H9 (cell line): Measurements from ENCODE around the gene LETMD1. TPM values are rescaled to one million over a fixed set of nuclear protein-coding genes. Genes with fewer than 3 reads are reported as not detected.

ENCODE experiments used
- DNase-seq: peaks from one replicate; pipeline ENCODE4 v3.0.0-alpha.2; 2017
- H2AFZ ChIP-seq: one replicate; pipeline ENCODE4 v1.6.1; 2013; ENCODE audit warnings: mild to moderate bottlenecking, low read length, control low read depth, moderate library complexity
- H2AK5ac ChIP-seq: 2 replicates; pipeline ENCODE4 v1.6.1; 2013; ENCODE audit warnings: low read length, control low read depth, mixed read lengths; ENCODE audit not compliant: insufficient read length
- H2BK120ac ChIP-seq: one replicate; pipeline ENCODE4 v1.6.1; 2013; ENCODE audit warnings: low read depth, mild to moderate bottlenecking, low read length, control low read depth, inconsistent platforms; ENCODE audit not compliant: poor library complexity, severe bottlenecking
- H2BK12ac ChIP-seq: 2 replicates; pipeline ENCODE4 v1.6.1; 2013; ENCODE audit warnings: low read length, control low read depth, mixed read lengths, low read depth; ENCODE audit not compliant: insufficient read length
- H2BK15ac ChIP-seq: 2 replicates; pipeline ENCODE4 v1.6.1; 2013; ENCODE audit warnings: low read depth, low read length, control low read depth
- H2BK20ac ChIP-seq: one replicate; pipeline ENCODE4 v1.6.1; 2013; ENCODE audit warnings: low read depth, mild to moderate bottlenecking, low read length, control low read depth, inconsistent platforms; ENCODE audit not compliant: poor library complexity, severe bottlenecking
- H2BK5ac ChIP-seq: 2 replicates; pipeline ENCODE4 v1.6.1; 2013; ENCODE audit warnings: low read length, control low read depth, mixed read lengths; ENCODE audit not compliant: insufficient read length
- H3K14ac ChIP-seq: 2 replicates; pipeline ENCODE4 v1.6.1; 2013; ENCODE audit warnings: low read length, control low read depth; ENCODE audit not compliant: insufficient read depth
- H3K18ac ChIP-seq: 2 replicates; pipeline ENCODE4 v1.6.1; 2013; ENCODE audit warnings: low read depth, mild to moderate bottlenecking, mixed read lengths, low read length, control low read depth; ENCODE audit not compliant: insufficient read length
- H3K23ac ChIP-seq: 2 replicates; pipeline ENCODE4 v1.6.1; 2013; ENCODE audit warnings: low read length, control low read depth, mixed read lengths, low read depth; ENCODE audit not compliant: insufficient read length
- H3K23me2 ChIP-seq: 2 replicates; pipeline ENCODE4 v1.6.1; 2013; ENCODE audit warnings: low read depth, mild to moderate bottlenecking, mixed read lengths, low read length, control low read depth; ENCODE audit not compliant: insufficient read length, poor library complexity, severe bottlenecking
- H3K27ac ChIP-seq: 2 replicates; pipeline ENCODE4 v1.5.1; 2013; ENCODE audit warnings: low read length, control low read depth, mixed read lengths, low read depth; ENCODE audit not compliant: insufficient read length
- H3K27me3 ChIP-seq: 2 replicates; pipeline ENCODE4 v1.6.1; 2013; ENCODE audit warnings: low read length, control low read depth, inconsistent platforms; ENCODE audit not compliant: insufficient read depth
- H3K4ac ChIP-seq: 2 replicates; pipeline ENCODE4 v1.6.1; 2013; ENCODE audit warnings: low read depth, mild to moderate bottlenecking, control low read depth, inconsistent platforms, low read length, moderate library complexity
- H3K4me1 ChIP-seq: 2 replicates; pipeline ENCODE4 v1.6.1; 2013; ENCODE audit warnings: low read length, control low read depth, inconsistent platforms; ENCODE audit not compliant: insufficient read depth
- H3K4me2 ChIP-seq: 2 replicates; pipeline ENCODE4 v1.6.1; 2013; ENCODE audit warnings: low read length, control low read depth, mixed read lengths; ENCODE audit not compliant: insufficient read length, insufficient read depth
- H3K56ac ChIP-seq: 2 replicates; pipeline ENCODE4 v1.6.1; 2013; ENCODE audit warnings: low read depth, mild to moderate bottlenecking, mixed read lengths, low read length, control low read depth; ENCODE audit not compliant: insufficient read length
- H3K79me1 ChIP-seq: 2 replicates; pipeline ENCODE4 v1.6.1; 2013; ENCODE audit warnings: low read depth, mild to moderate bottlenecking, moderate library complexity, low read length, control low read depth, inconsistent platforms; ENCODE audit not compliant: insufficient read depth, poor library complexity, severe bottlenecking
- H3K79me2 ChIP-seq: 2 replicates; pipeline ENCODE4 v1.6.1; 2013; ENCODE audit warnings: low read length, control low read depth, inconsistent platforms; ENCODE audit not compliant: insufficient read depth
- H3K9ac ChIP-seq: 2 replicates; pipeline ENCODE4 v1.6.1; 2013; ENCODE audit warnings: low read length, control low read depth, mixed read lengths; ENCODE audit not compliant: insufficient read length; ENCODE audit errors: extremely low read depth
- H3K9me3 ChIP-seq: one replicate; pipeline ENCODE4 v1.6.1; 2013; ENCODE audit warnings: low read depth, low read length, inconsistent platforms; ENCODE audit not compliant: control insufficient read depth
- H3T11ph ChIP-seq: one replicate; pipeline ENCODE4 v1.6.1; 2013; ENCODE audit warnings: mild to moderate bottlenecking, low read length, control low read depth, inconsistent platforms
- H4K20me1 ChIP-seq: one replicate; pipeline ENCODE4 v1.6.1; 2013; ENCODE audit not compliant: control insufficient read depth, insufficient read length, insufficient read depth
- H4K5ac ChIP-seq: 2 replicates; pipeline ENCODE4 v1.6.1; 2013; ENCODE audit warnings: low read depth, mild to moderate bottlenecking, mixed read lengths, low read length, control low read depth; ENCODE audit not compliant: insufficient read length
- H4K8ac ChIP-seq: replicated peaks from 2 replicates; pipeline ENCODE4 v1.6.1; 2013; ENCODE audit warnings: low read length, control low read depth, mixed read lengths, low read depth; ENCODE audit not compliant: insufficient read length
- H4K91ac ChIP-seq: 2 replicates; pipeline ENCODE4 v1.6.1; 2013; ENCODE audit warnings: low read depth, mild to moderate bottlenecking, moderate library complexity, mixed read lengths, low read length, control low read depth; ENCODE audit not compliant: insufficient read length
- H3K27ac Mint-ChIP-seq, 3 experiments: 2 replicates in 2 of 3; 3 replicates in 1 of 3; pipeline ENCODE4 v1.8.0; 2020 to 2021; ENCODE audit warnings: mixed read lengths in 3 of 3, mild to moderate bottlenecking in 1 of 3, moderate library complexity in 1 of 3
- H3K27me3 Mint-ChIP-seq: 2 replicates; pipeline ENCODE4 v1.8.0; 2021; ENCODE audit warnings: low read depth, mild to moderate bottlenecking, moderate library complexity, mixed read lengths
- H3K36me3 Mint-ChIP-seq, 3 experiments: 2 replicates in 2 of 3; 3 replicates in 1 of 3; pipeline ENCODE4 v1.8.0; 2020 to 2021; ENCODE audit warnings: low read depth in 3 of 3, mixed read lengths in 3 of 3; ENCODE audit not compliant: insufficient read depth in 1 of 3
- H3K4me1 Mint-ChIP-seq, 2 experiments: 2 replicates each; pipeline ENCODE4 v1.8.0; 2020; ENCODE audit warnings: mixed read lengths in 2 of 2
- H3K4me3 Mint-ChIP-seq, 2 experiments: 2 replicates in 1 of 2; 3 replicates in 1 of 2; pipeline ENCODE4 v1.8.0; 2020 to 2021; ENCODE audit warnings: mild to moderate bottlenecking in 2 of 2, mixed read lengths in 2 of 2, moderate library complexity in 1 of 2
- H3K9me3 Mint-ChIP-seq, 2 experiments: 2 replicates in 1 of 2; 3 replicates in 1 of 2; pipeline ENCODE4 v1.8.0; 2020; ENCODE audit warnings: mild to moderate bottlenecking in 2 of 2, mixed read lengths in 2 of 2, moderate library complexity in 1 of 2
- WGBS: extraction: QIAGEN DNeasy Blood & Tissue Kit; methylation state at CpG from one replicate; pipeline ENCODE4 v1.1.7; 2013; ENCODE audit warnings: missing lambda C conversion rate, low lambda C conversion rate, mixed read lengths; ENCODE audit not compliant: insufficient read length; ENCODE audit errors: extremely low coverage; 5-methylcytosine and 5-hydroxymethylcytosine counted together
- total RNA-seq: library from RNA; stranded (reverse); gene quantifications from 2 replicates; pipeline ENCODE4 v1.2.1, GENCODE V29; 2021
- TF ChIP-seq, protein P1 (sequence below): fragments of 200-600 bp; sonication (generic); conservative IDR thresholded peaks from 3 replicates; pipeline ENCODE4 v1.8.0; 2021; ENCODE audit warnings: antibody characterized with exemption, mild to moderate bottlenecking

LETMD1 gene
- total RNA-seq, 1 experiment from 2014 or later = 34.9 TPM

DNA sequence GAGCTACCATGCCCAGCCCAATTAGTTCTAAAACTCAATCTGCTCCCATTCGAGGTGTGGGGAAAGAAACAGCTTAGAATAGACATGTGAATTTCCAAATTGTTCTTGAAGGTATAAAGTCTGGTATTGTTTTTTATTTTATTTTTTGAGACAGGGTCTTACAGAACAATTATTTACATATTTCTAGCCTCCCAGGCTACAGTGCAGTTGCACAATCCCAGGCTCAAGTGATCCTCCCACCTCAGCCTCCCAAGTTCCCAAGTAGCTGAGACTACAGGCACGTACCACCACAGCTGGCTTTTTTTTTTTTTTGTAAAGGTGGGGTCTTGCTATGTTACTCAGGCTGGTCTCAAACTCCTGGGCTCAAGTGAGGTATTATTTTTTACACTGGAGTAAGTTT is 28.2 kb upstream of the LETMD1 start:
- no peak overlapping the region for H3K56ac ChIP-seq
- no peak overlapping the region for H2BK20ac ChIP-seq
- no peaks in the 10 kb centered on the region for H3K27me3 Mint-ChIP-seq

More for the DNA sequence above, 28.2 kb upstream of the LETMD1 start:
- no peak overlapping the region for H4K91ac ChIP-seq
- DNase-seq = no peak
- no peaks in the 10 kb centered on the region for H4K20me1 ChIP-seq
- peaks cover 25 to 27% of the 10 kb centered on the region in 2 experiments for H3K4me1 Mint-ChIP-seq
- no peak overlapping the region for H2AK5ac ChIP-seq
- peaks cover 14% of the 10 kb centered on the region for H3K79me2 ChIP-seq
- H4K5ac ChIP-seq = no peak overlapping the region
- no peak overlapping the region for H3K14ac ChIP-seq
- no CpG with 5 or more reads among the region's 2 CpGs for WGBS
- H3K27me3 ChIP-seq = no peaks in the 10 kb centered on the region
- H3K27ac Mint-ChIP-seq = no peak overlapping the region
- H3K23ac ChIP-seq = no peak overlapping the region
- no peak overlapping the region for H2BK5ac ChIP-seq
- no peak overlapping the region for H3K27ac ChIP-seq
- 0 out of 7 replicates have a peak, but pooled peaks cover 0 to 2% (median 0%) of the 10 kb centered on the region in 3 experiments for H3K36me3 Mint-ChIP-seq
- no peak overlapping the region for H3K4ac ChIP-seq
- no peak overlapping the region for H3T11ph ChIP-seq
- H3K9ac ChIP-seq = no peak overlapping the region
- no peak overlapping the region for H2AFZ ChIP-seq
- peaks cover 2% of the 10 kb centered on the region for H3K23me2 ChIP-seq
- H3K9me3 Mint-ChIP-seq = no peaks in the 10 kb centered on the region
- no peak overlapping the region for H4K8ac ChIP-seq
- no peak overlapping the region for H3K4me2 ChIP-seq
- no peak overlapping the region for H2BK12ac ChIP-seq
- no peaks in the 10 kb centered on the region for H3K9me3 ChIP-seq
- no peaks in the 10 kb centered on the region for H3K4me1 ChIP-seq
- no peak overlapping the region for H2BK15ac ChIP-seq
- no peak overlapping the region for H3K18ac ChIP-seq
- H3K79me1 ChIP-seq = peaks cover 7% of the 10 kb centered on the region
- TF ChIP-seq, protein P1, sequence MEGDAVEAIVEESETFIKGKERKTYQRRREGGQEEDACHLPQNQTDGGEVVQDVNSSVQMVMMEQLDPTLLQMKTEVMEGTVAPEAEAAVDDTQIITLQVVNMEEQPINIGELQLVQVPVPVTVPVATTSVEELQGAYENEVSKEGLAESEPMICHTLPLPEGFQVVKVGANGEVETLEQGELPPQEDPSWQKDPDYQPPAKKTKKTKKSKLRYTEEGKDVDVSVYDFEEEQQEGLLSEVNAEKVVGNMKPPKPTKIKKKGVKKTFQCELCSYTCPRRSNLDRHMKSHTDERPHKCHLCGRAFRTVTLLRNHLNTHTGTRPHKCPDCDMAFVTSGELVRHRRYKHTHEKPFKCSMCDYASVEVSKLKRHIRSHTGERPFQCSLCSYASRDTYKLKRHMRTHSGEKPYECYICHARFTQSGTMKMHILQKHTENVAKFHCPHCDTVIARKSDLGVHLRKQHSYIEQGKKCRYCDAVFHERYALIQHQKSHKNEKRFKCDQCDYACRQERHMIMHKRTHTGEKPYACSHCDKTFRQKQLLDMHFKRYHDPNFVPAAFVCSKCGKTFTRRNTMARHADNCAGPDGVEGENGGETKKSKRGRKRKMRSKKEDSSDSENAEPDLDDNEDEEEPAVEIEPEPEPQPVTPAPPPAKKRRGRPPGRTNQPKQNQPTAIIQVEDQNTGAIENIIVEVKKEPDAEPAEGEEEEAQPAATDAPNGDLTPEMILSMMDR = no peak
- no peak overlapping the region for H2BK120ac ChIP-seq
- no peak overlapping the region for H3K4me3 Mint-ChIP-seq
